Mucosa of descending colon (tissue), 3 donors: Measurements from ENCODE around the gene RYR3. TPM values are rescaled to one million over a fixed set of nuclear protein-coding genes. Genes with fewer than 3 reads are reported as not detected.

Experiments used
- ATAC-seq: fragments of 200-7000 bp; cut with Tn5 transposase; one replicate; pipeline ENCODE4 v1.9.1; 2020; ENCODE audit warnings: mild to moderate bottlenecking, moderate library complexity
- DNase-seq, 3 donors: peaks; one replicate each; pipeline ENCODE4 v3.0.0-alpha.2; 2020
- H3K36me3 ChIP-seq: fragments of 200-600 bp; one replicate; pipeline ENCODE4 v1.8.0; 2021; ENCODE audit warnings: low read depth, mild to moderate bottlenecking
- H3K4me1 ChIP-seq: fragments of 200-600 bp; one replicate; pipeline ENCODE4 v1.8.0; 2021; ENCODE audit warnings: low read depth, mild to moderate bottlenecking
- H3K4me3 ChIP-seq: fragments of 200-600 bp; one replicate; pipeline ENCODE4 v1.8.0; 2021; ENCODE audit warnings: mild to moderate bottlenecking
- H3K9me3 ChIP-seq: fragments of 200-600 bp; one replicate; pipeline ENCODE4 v1.8.0; 2021; ENCODE audit warnings: mild to moderate bottlenecking
- CTCF ChIP-seq: fragments of 200-600 bp; IDR thresholded peaks from one replicate; pipeline ENCODE4 v1.8.0; 2022; ENCODE audit warnings: antibody characterized with exemption, mild to moderate bottlenecking
- intact Hi-C, 2 donors: fragments of 100-400 bp; cut with DNase I in 1 of 2; cut with micrococcal nuclease in 1 of 2; formaldehyde crosslinking; loops; one replicate each; pipeline versions ENCODE4 v1.11.0 to v1.11.1; 2022; cut with DNase I, micrococcal nuclease
- total RNA-seq, 3 donors: library from RNA; stranded (reverse); fragmentation: NEBNext Ultra II Directional in 2 of 3; extraction: Animal tissue kit (Norgen Biotek cat#: 25700) in 2 of 3; gene quantifications; one replicate each; pipeline versions ENCODE4 v1.2.1 to v1.2.4, GENCODE V29; 2021 to 2023
- donor health status: DM: no; HTN: no; CAD: no; lungs with moderate emphysema.
- donor health status: DM: no; HTN: no; CAD: no.
- donor health status: DM: no; HTN: yes; CAD: no.

The RYR3 gene
- total RNA-seq, 3 donors from 2014 or later = 0.84 to 16.4 (median 1.1) TPM

GRCh38 chr15:33433821-33434220 is 123.1 kb downstream of the RYR3 start:
- TF ChIP-seq CTCF = no peak
- H3K4me1 ChIP-seq = no peaks in the 10 kb centered on the region
- H3K9me3 ChIP-seq = no peaks in the 10 kb centered on the region
- no peak for ATAC-seq
- intact Hi-C loops = no loop called here
- DNase-seq = no peak
- H3K36me3 ChIP-seq = no peaks in the 10 kb centered on the region
- no peak overlapping the region for H3K4me3 ChIP-seq

GRCh38 chr15:33438396-33438795 is 127.6 kb downstream of the RYR3 start:
- no peak for ATAC-seq
- intact Hi-C loops = no loop called here
- H3K4me3 ChIP-seq = no peak overlapping the region
- DNase-seq = no peak
- H3K9me3 ChIP-seq = no peaks in the 10 kb centered on the region
- no peaks in the 10 kb centered on the region for H3K4me1 ChIP-seq
- H3K36me3 ChIP-seq = no peaks in the 10 kb centered on the region
- TF ChIP-seq CTCF = no peak

- DNase-seq = no peak
- H3K36me3 ChIP-seq = no peaks in the 10 kb centered on the region
- H3K4me3 ChIP-seq = no peak overlapping the region
- no peak for TF ChIP-seq CTCF
- no peak for ATAC-seq
- intact Hi-C loops = no loop called here
- H3K4me1 ChIP-seq = no peaks in the 10 kb centered on the region
- no peaks in the 10 kb centered on the region for H3K9me3 ChIP-seq
Measured at GRCh38 chr15:33440900-33441299, 130.1 kb downstream of the RYR3 start.

- no peaks in the 10 kb centered on the region for H3K4me1 ChIP-seq
- ATAC-seq (no peak), DNase-seq (no peak)
- no peaks in the 10 kb centered on the region for H3K9me3 ChIP-seq
- intact Hi-C loops = no loop called here
- no peak for TF ChIP-seq CTCF
- no peaks in the 10 kb centered on the region for H3K36me3 ChIP-seq
- no peak overlapping the region for H3K4me3 ChIP-seq
Measured at GRCh38 chr15:33442449-33442848, 131.7 kb downstream of the RYR3 start.

- no peaks in the 10 kb centered on the region for H3K4me1 ChIP-seq
- H3K4me3 ChIP-seq = no peak overlapping the region
- TF ChIP-seq CTCF = no peak
- ATAC-seq (no peak), DNase-seq (no peak)
- no peaks in the 10 kb centered on the region for H3K9me3 ChIP-seq
- no peaks in the 10 kb centered on the region for H3K36me3 ChIP-seq
- intact Hi-C loops = no loop called here
Measured at GRCh38 chr15:33443708-33444107, 132.9 kb downstream of the RYR3 start.

- Histone ChIP-seq H3K4me3 (no peak overlapping the region), H3K36me3 (no peaks in the 10 kb centered on the region), H3K9me3 (no peaks in the 10 kb centered on the region), H3K4me1 (no peaks in the 10 kb centered on the region)
- intact Hi-C loops = no loop called here
- TF ChIP-seq CTCF = no peak
- DNase-seq = no peak
- no peak for ATAC-seq
Measured at GRCh38 chr15:33445984-33446383, 135.2 kb downstream of the RYR3 start.
